Iris pigment epithelial cell (primary cell): ENCODE data around the gene TNFSF4.

ENCODE experiments used
- DNase-seq: peaks from one replicate; pipeline ENCODE4 v3.0.0-alpha.2; 2011; ENCODE audit warnings: low read depth

TNFSF4 gene

GRCh38 chr1:173210716-173211231, 3.6 kb upstream of the TNFSF4 start:
- DNase-seq: no peak

GRCh38 chr1:173210283-173210682, 3.2 kb upstream of the TNFSF4 start:
- DNase-seq: no peak

GRCh38 chr1:173208868-173209267, 1.7 kb upstream of the TNFSF4 start:
- no peak for DNase-seq

- no peak for DNase-seq
Measured at GRCh38 chr1:173208146-173208545, 1.0 kb upstream of the TNFSF4 start.

GRCh38 chr1:173205146-173206051, 1.7 kb downstream of the TNFSF4 start:
- peak; percentile 94 for DNase-seq

GRCh38 chr1:173204693-173205092, 2.4 kb downstream of the TNFSF4 start:
- DNase-seq: no peak

- DNase-seq: peak; percentile 90
Measured at GRCh38 chr1:173202424-173203145, 4.5 kb downstream of the TNFSF4 start.

- DNase-seq: no peak
Measured at GRCh38 chr1:173201969-173202368, 5.2 kb downstream of the TNFSF4 start.

- no peak for DNase-seq
Measured at GRCh38 chr1:173195596-173196088, 11.5 kb downstream of the TNFSF4 start.

- peak; percentile 88 for DNase-seq
Measured at GRCh38 chr1:173193639-173194038, 13.5 kb downstream of the TNFSF4 start.

- DNase-seq: no peak
Measured at GRCh38 chr1:173191011-173191705, 16.0 kb downstream of the TNFSF4 start.

GRCh38 chr1:173190101-173190936, 16.8 kb downstream of the TNFSF4 start:
- peak; percentile 84 for DNase-seq

GRCh38 chr1:173187671-173188237, 19.4 kb downstream of the TNFSF4 start:
- DNase-seq: no peak

- no peak for DNase-seq
Measured at GRCh38 chr1:173181791-173182190, 25.3 kb downstream of the TNFSF4 start.

- no peak for DNase-seq
Measured at GRCh38 chr1:173176246-173176645, 30.9 kb downstream of the TNFSF4 start.

GRCh38 chr1:173175514-173176145, 31.5 kb downstream of the TNFSF4 start:
- peak; percentile 93 for DNase-seq

GRCh38 chr1:173173388-173173787, 33.7 kb downstream of the TNFSF4 start:
- no peak for DNase-seq

GRCh38 chr1:173171152-173171551, 36.0 kb downstream of the TNFSF4 start:
- DNase-seq: no peak

GRCh38 chr1:173168941-173169340, 38.2 kb downstream of the TNFSF4 start:
- no peak for DNase-seq

GRCh38 chr1:173164686-173165085, 42.4 kb downstream of the TNFSF4 start:
- DNase-seq: no peak
